HG02840 (cell line): ENCODE measurements around the gene MUL1.

Experiments
- ATAC-seq: cut with Tn5 transposase; IDR thresholded peaks from one replicate; pipeline ENCODE4 v1.9.1; 2021; ENCODE audit warnings: mild to moderate bottlenecking, moderate library complexity, moderate number of reproducible peaks; ENCODE audit not compliant: unreplicated experiment, low FRiP score

The MUL1 gene

GRCh38 chr1:20486457-20487235, 21.3 kb downstream of the MUL1 start:
- ATAC-seq, result no peak

GRCh38 chr1:20485527-20486456, 22.2 kb downstream of the MUL1 start, which contains the start of gene CAMK2N1:
TSS of gene CAMK2N1 (minus strand) at chr1:20486210. CDS start at chr1:20485379, 831 bp downstream.
- no peak for ATAC-seq

GRCh38 chr1:20484519-20485462, 23.2 kb downstream of the MUL1 start:
- no peak for ATAC-seq

- ATAC-seq, result no peak
Observed at GRCh38 chr1:20483833-20484518, 24.0 kb downstream of the MUL1 start.

- ATAC-seq, result no peak
Observed at GRCh38 chr1:20483098-20483832, 24.7 kb downstream of the MUL1 start.

- ATAC-seq, result no peak
Observed at GRCh38 chr1:20481643-20482498, 26.1 kb downstream of the MUL1 start.

- no peak for ATAC-seq
Observed at GRCh38 chr1:20480951-20481617, 26.9 kb downstream of the MUL1 start.

- ATAC-seq, result no peak
Observed at GRCh38 chr1:20480243-20480944, 27.6 kb downstream of the MUL1 start.

- no peak for ATAC-seq
Observed at GRCh38 chr1:20479840-20480239, 28.1 kb downstream of the MUL1 start.

GRCh38 chr1:20478057-20478635, 29.8 kb downstream of the MUL1 start:
- no peak for ATAC-seq

- no peak for ATAC-seq
Observed at GRCh38 chr1:20477348-20478056, 30.4 kb downstream of the MUL1 start.

GRCh38 chr1:20476265-20477038, 31.5 kb downstream of the MUL1 start:
- ATAC-seq, result no peak

- ATAC-seq, result no peak
Observed at GRCh38 chr1:20474996-20475395, 33.0 kb downstream of the MUL1 start.

- no peak for ATAC-seq
Observed at GRCh38 chr1:20474333-20474975, 33.5 kb downstream of the MUL1 start.

GRCh38 chr1:20473894-20474293, 34.1 kb downstream of the MUL1 start:
- no peak for ATAC-seq
